KMS-11 (cell line): ENCODE results near the gene GNAQ.

Experiments
- H2AFZ ChIP-seq: fragments of 200-600 bp; sonication (generic); 2 replicates; pipeline ENCODE4 v1.6.1; 2016; ENCODE audit warnings: antibody characterized with exemption, mixed run types, low read depth
- H3K27ac ChIP-seq: fragments of 200-600 bp; sonication (generic); 2 replicates; pipeline ENCODE4 v1.6.1; 2016; ENCODE audit warnings: mild to moderate bottlenecking, mixed run types
- H3K27me3 ChIP-seq: fragments of 200-600 bp; sonication (generic); 2 replicates; pipeline ENCODE4 v1.6.1; 2017; ENCODE audit warnings: mild to moderate bottlenecking, low read depth, mixed run types, moderate library complexity; ENCODE audit not compliant: insufficient read depth
- H3K36me3 ChIP-seq: fragments of 200-600 bp; sonication (generic); 2 replicates; pipeline ENCODE4 v1.6.1; 2017; ENCODE audit warnings: mild to moderate bottlenecking, mixed run types; ENCODE audit not compliant: insufficient read depth
- H3K4me1 ChIP-seq: fragments of 200-600 bp; sonication (generic); 2 replicates; pipeline ENCODE4 v1.6.1; 2016; ENCODE audit warnings: mild to moderate bottlenecking, low read depth, mixed run types; ENCODE audit not compliant: poor library complexity, severe bottlenecking
- H3K4me2 ChIP-seq: fragments of 200-600 bp; sonication (generic); 2 replicates; pipeline ENCODE4 v1.7.0; 2016; ENCODE audit warnings: mild to moderate bottlenecking, mixed run types
- H3K4me3 ChIP-seq: fragments of 200-600 bp; sonication (generic); IDR thresholded peaks from 2 replicates; pipeline ENCODE4 v1.6.1; 2017; ENCODE audit warnings: low read depth, low read length, mixed read lengths; ENCODE audit not compliant: insufficient read depth
- H3K79me2 ChIP-seq: fragments of 200-600 bp; sonication (generic); 2 replicates; pipeline ENCODE4 v1.6.1; 2016; ENCODE audit warnings: low read depth, mixed run types; ENCODE audit not compliant: insufficient read depth
- H3K9ac ChIP-seq: fragments of 200-600 bp; sonication (generic); 2 replicates; pipeline ENCODE4 v1.6.1; 2016; ENCODE audit warnings: mild to moderate bottlenecking, mixed run types
- H4K20me1 ChIP-seq: fragments of 200-600 bp; sonication (generic); 2 replicates; pipeline ENCODE4 v1.6.1; 2016; ENCODE audit warnings: mild to moderate bottlenecking, mixed run types; ENCODE audit not compliant: insufficient read depth
- TF ChIP-seq, protein P1 (sequence below): fragments of 200-600 bp; sonication (generic); conservative IDR thresholded peaks from 2 replicates; pipeline ENCODE4 v1.6.1; 2017; ENCODE audit warnings: low read depth, mild to moderate bottlenecking, antibody characterized with exemption, low read length, moderate library complexity, mixed read lengths

Gene GNAQ

DNA sequence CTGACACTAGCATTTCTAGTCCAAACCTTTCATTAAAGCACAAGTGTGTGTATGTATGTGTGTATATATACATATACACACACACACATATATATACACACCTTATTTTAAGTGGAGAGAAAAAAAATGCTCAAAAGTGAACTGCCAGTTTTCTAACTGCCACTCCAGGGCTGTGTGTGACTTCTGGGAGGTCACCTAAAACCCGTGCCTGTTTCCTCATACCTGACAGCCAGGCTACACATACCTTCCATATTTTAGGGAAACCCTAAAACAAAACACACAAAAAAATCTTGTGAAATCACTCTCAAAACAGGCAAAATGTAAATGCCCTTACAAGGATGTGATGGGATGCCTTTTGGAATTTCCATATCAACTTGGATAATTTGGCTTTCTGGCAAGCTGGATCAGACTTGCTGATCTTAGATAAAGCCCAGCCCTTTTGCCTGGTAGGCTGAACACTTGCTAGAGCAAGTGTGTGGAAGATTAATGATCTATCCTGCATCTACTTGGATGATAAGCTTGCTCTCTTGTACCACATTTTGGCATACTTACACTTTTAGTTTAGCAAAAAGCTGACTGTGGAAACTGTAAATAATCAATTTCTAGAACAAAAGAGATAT lies 127.8 kb downstream of the GNAQ start:
- Histone ChIP-seq H3K4me1 (peaks cover 27% of the 10 kb centered on the region), H3K9ac (no peak overlapping the region), H3K36me3 (no peaks in the 10 kb centered on the region), H3K27ac (no peak overlapping the region), H3K27me3 (no peaks in the 10 kb centered on the region), H4K20me1 (no peaks in the 10 kb centered on the region), H3K4me3 (no peak overlapping the region), H3K4me2 (no peak overlapping the region), H2AFZ (no peak overlapping the region), H3K79me2 (no peaks in the 10 kb centered on the region)
- TF ChIP-seq, protein P1, sequence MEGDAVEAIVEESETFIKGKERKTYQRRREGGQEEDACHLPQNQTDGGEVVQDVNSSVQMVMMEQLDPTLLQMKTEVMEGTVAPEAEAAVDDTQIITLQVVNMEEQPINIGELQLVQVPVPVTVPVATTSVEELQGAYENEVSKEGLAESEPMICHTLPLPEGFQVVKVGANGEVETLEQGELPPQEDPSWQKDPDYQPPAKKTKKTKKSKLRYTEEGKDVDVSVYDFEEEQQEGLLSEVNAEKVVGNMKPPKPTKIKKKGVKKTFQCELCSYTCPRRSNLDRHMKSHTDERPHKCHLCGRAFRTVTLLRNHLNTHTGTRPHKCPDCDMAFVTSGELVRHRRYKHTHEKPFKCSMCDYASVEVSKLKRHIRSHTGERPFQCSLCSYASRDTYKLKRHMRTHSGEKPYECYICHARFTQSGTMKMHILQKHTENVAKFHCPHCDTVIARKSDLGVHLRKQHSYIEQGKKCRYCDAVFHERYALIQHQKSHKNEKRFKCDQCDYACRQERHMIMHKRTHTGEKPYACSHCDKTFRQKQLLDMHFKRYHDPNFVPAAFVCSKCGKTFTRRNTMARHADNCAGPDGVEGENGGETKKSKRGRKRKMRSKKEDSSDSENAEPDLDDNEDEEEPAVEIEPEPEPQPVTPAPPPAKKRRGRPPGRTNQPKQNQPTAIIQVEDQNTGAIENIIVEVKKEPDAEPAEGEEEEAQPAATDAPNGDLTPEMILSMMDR, result no peak

DNA sequence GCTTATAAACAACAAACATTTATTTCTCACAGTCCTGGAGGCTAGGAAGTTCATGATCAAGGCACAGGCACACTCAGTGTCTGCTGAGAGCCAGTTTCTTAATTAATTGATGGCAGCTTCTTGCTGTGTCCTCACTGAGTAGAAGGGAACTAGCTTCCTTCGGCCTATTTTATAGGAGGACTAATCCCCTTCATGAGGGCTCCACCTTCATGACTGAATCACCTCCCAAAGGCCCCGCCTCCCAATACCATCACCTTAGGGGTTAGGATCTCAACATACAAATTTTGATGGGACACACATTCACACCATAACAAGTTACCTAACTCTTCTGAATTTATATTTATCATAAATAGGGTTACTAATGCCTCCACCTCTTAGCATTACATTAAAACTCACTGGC lies 129.8 kb downstream of the GNAQ start:
- Histone ChIP-seq H3K4me2 (no peak overlapping the region), H3K27ac (no peak overlapping the region), H3K27me3 (no peaks in the 10 kb centered on the region), H3K9ac (no peak overlapping the region), H3K79me2 (no peaks in the 10 kb centered on the region), H4K20me1 (no peaks in the 10 kb centered on the region), H3K4me3 (no peak overlapping the region), H3K4me1 (peaks cover 39% of the 10 kb centered on the region), H3K36me3 (no peaks in the 10 kb centered on the region), H2AFZ (no peak overlapping the region)
- TF ChIP-seq, protein P1, result no peak

DNA sequence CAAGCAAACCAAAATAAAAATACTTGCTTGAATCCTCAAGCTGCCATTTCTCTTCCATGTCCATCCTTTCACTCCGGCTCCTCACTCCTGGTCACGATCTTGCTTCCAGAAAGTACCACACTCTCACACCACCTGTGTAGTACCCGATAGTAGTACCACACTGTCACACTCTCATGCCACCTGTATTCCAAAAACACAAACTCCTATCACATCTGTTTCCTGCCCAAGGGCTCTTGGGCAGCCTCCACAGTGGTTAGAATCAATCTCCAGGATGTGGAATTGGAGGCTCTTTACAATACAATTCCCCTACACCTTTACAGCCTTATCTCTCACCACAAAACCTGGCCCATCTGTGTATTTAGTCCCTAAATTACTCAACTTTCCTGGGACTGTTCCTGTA lies 130.6 kb downstream of the GNAQ start:
- Histone ChIP-seq H3K9ac (no peak overlapping the region), H3K4me3 (no peak overlapping the region), H3K4me1 (peaks cover 39% of the 10 kb centered on the region), H3K79me2 (no peaks in the 10 kb centered on the region), H4K20me1 (no peaks in the 10 kb centered on the region), H3K4me2 (no peak overlapping the region), H3K36me3 (no peaks in the 10 kb centered on the region), H3K27me3 (no peaks in the 10 kb centered on the region), H2AFZ (no peak overlapping the region), H3K27ac (no peak overlapping the region)
- TF ChIP-seq, protein P1, result no peak

DNA sequence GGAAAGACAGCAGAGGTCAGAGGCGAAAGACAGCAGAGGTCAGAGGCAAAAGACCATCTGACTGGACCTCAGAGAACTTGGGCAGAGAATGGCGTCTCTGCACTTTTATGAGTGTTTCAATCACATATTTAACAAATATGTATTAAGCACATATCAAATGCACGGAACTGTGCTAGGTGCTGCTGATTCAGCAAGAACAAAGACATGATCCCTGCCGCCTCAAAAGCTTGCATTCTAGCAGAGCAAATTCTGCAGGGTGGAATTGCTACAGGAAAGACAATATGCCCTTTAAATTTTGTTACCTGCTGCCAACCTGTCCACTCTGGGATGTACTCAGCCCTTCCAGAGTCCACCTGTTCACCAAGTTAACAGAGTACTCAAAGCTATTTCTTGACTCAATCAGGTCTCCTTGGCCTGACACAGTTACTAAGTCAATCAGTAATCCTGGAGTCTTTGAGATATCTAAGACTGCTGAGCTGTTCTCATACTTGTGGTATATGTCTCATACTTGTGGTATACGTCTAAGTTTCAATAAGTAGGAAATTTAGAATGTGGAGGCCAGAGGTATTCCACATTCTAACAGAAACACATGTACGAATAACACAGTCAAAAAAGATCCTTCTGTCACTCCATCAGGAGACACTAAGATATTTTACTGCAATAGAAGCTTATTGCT lies 131.8 kb downstream of the GNAQ start:
- Histone ChIP-seq H2AFZ (no peak overlapping the region), H3K4me3 (no peak overlapping the region), H4K20me1 (no peaks in the 10 kb centered on the region), H3K27ac (no peak overlapping the region), H3K4me1 (peaks cover 39% of the 10 kb centered on the region), H3K79me2 (no peaks in the 10 kb centered on the region), H3K4me2 (peak overlapping the region; percentile 52), H3K9ac (no peak overlapping the region), H3K27me3 (no peaks in the 10 kb centered on the region), H3K36me3 (no peaks in the 10 kb centered on the region)
- TF ChIP-seq, protein P1, result no peak
